HepG2 (cell line): ENCODE results near the gene MFSD11. TPM values are rescaled to one million over a fixed set of nuclear protein-coding genes. Genes with fewer than 3 reads are reported as not detected.

Experiments
- ATF5 ChIP-seq: sonication (generic); formaldehyde crosslinking; IDR thresholded peaks from 2 replicates; pipeline ENCODE4 v1.4.0; 2020; ENCODE audit warnings: mild to moderate bottlenecking, low read depth, missing genetic modification reagents
- HOXA7 ChIP-seq: sonication (generic); formaldehyde crosslinking; IDR thresholded peaks from 2 replicates; pipeline ENCODE4 v1.8.1; 2022; ENCODE audit warnings: mild to moderate bottlenecking, missing genetic modification reagents, moderate library complexity
- JUND ChIP-seq: sonication (generic); formaldehyde crosslinking; IDR thresholded peaks from 2 replicates; pipeline ENCODE4 v1.8.0; 2022; ENCODE audit warnings: mild to moderate bottlenecking, missing genetic modification reagents
- KMT2A ChIP-seq: sonication (generic); formaldehyde crosslinking; IDR thresholded peaks from 2 replicates; pipeline ENCODE4 v1.4.0; 2020; ENCODE audit warnings: missing genetic modification reagents
- LBX2 ChIP-seq: sonication (generic); formaldehyde crosslinking; IDR thresholded peaks from 2 replicates; pipeline ENCODE4 v1.5.0; 2020; ENCODE audit warnings: missing genetic modification reagents, mild to moderate bottlenecking, borderline replicate concordance
- POGZ ChIP-seq: sonication (generic); formaldehyde crosslinking; IDR thresholded peaks from 2 replicates; pipeline ENCODE4 v1.4.0; 2020; ENCODE audit warnings: mild to moderate bottlenecking, missing genetic modification reagents
- PRDM4 ChIP-seq: sonication (generic); formaldehyde crosslinking; IDR thresholded peaks from 2 replicates; pipeline ENCODE4 v1.9.0; 2021; ENCODE audit warnings: missing genetic modification reagents, borderline replicate concordance
- SALL1 ChIP-seq: sonication (generic); formaldehyde crosslinking; IDR thresholded peaks from 2 replicates; pipeline ENCODE4 v1.8.0; 2022; ENCODE audit warnings: mild to moderate bottlenecking, missing genetic modification reagents
- USF2 ChIP-seq, 2 experiments: sonication (generic) in 1 of 2; formaldehyde crosslinking in 1 of 2; IDR thresholded peaks; 2 replicates each; pipeline versions ENCODE4 v1.5.1 to v1.6.1; 2011 to 2020; ENCODE audit warnings: borderline replicate concordance in 1 of 2, low read depth in 1 of 2, low read length in 1 of 2, mild to moderate bottlenecking in 1 of 2, missing genetic modification reagents in 1 of 2, moderate library complexity in 1 of 2
- ZBTB42 ChIP-seq: sonication (generic); formaldehyde crosslinking; IDR thresholded peaks from 2 replicates; pipeline ENCODE4 v1.5.0; 2020; ENCODE audit warnings: mild to moderate bottlenecking, missing genetic modification reagents
- ZBTB7A ChIP-seq: sonication (generic); formaldehyde crosslinking; IDR thresholded peaks from 2 replicates; pipeline ENCODE4 v1.8.0; 2022; ENCODE audit warnings: mild to moderate bottlenecking, missing genetic modification reagents
- ZNF317 ChIP-seq: sonication (generic); formaldehyde crosslinking; IDR thresholded peaks from 2 replicates; pipeline ENCODE4 v1.5.0; 2020; ENCODE audit warnings: mild to moderate bottlenecking, missing genetic modification reagents
- ZNF337 ChIP-seq: sonication (generic); formaldehyde crosslinking; IDR thresholded peaks from 2 replicates; pipeline ENCODE4 v1.5.1; 2020; ENCODE audit warnings: missing genetic modification reagents, low read depth, mild to moderate bottlenecking, borderline replicate concordance
- ZNF512B ChIP-seq: sonication (generic); formaldehyde crosslinking; IDR thresholded peaks from 2 replicates; pipeline ENCODE4 v1.5.1; 2020; ENCODE audit warnings: missing genetic modification reagents, mild to moderate bottlenecking, borderline replicate concordance
- polyA plus RNA-seq, 8 experiments: library from polyadenylated mRNA; depleted of rRNA in 3 of 8; stranded (reverse) in 7 of 8; unstranded in 1 of 8; fragments of >200 nt; fragmentation: Illumina TruSeq in 4 of 8; extraction: Trizol in 4 of 8; gene quantifications; 2 replicates each; pipeline versions ENCODE4 v1.2.1 to v1.2.3, GENCODE V29; 2011 to 2016; ENCODE audit warnings: low read depth in 4 of 8, missing spikeins in 1 of 8, mixed read lengths in 1 of 8; ENCODE audit not compliant: insufficient read depth in 1 of 8
- total RNA-seq, 5 experiments: library from RNA; depleted of rRNA; stranded (reverse); fragments of >200 nt; fragmentation: Illumina TruSeq; extraction: Trizol; gene quantifications; 2 replicates each; pipeline ENCODE4 v1.2.3, GENCODE V29; 2016; ENCODE audit warnings: low read depth in 1 of 5

Gene MFSD11
- total and polyA plus RNA-seq, 2 of the 13 experiments (the other 11 are each of a cell fraction or from before 2014, with no cell fraction given): 26.1 to 36.3 TPM

GRCh38 chr17:76700617-76701470 lies 37.1 kb upstream of the MFSD11 start (continued):
- TF ChIP-seq ZBTB42 (CRISPR knock-in tag) (no peak), HOXA7 (CRISPR knock-in tag) (no peak), JUND (CRISPR knock-in tag) (peak; percentile 90), USF2 (IDR thresholded peaks at IDR 0.05; ENCODE audit: low read depth, low read length) (no peak), USF2 (CRISPR knock-in tag; IDR thresholded peaks at IDR 0.05; ENCODE audit: borderline replicate concordance) (no peak), ATF5 (0 out of 2 replicates have a peak, but pooled peaks have one; percentile 45), KMT2A (no peak; the same call in 1 of the 2 replicates), ZNF337 (CRISPR knock-in tag) (peak; percentile 94; the same call in 1 of the 2 replicates), POGZ (CRISPR knock-in tag) (peak; percentile 77), PRDM4 (CRISPR knock-in tag) (no peak), SALL1 (CRISPR knock-in tag) (peak; percentile 91), ZNF317 (CRISPR knock-in tag) (peak; percentile 90; the same call in 1 of the 2 replicates), LBX2 (CRISPR knock-in tag) (no peak), ZNF512B (CRISPR knock-in tag) (no peak; the same call in 1 of the 2 replicates), ZBTB7A (CRISPR knock-in tag) (peak; percentile 55; the same call in 1 of the 2 replicates)
